Spleen (tissue), 7 donors: ENCODE data around the gene ADAM11.

Source experiments
- POLR2A ChIP-seq, 3 donors: fragments of 450-650 bp; IDR thresholded peaks; one replicate each; pipeline ENCODE4 v1.5.1; 2017; ENCODE audit warnings: antibody characterized with exemption in 3 of 3, mild to moderate bottlenecking in 1 of 3
- POLR2AphosphoS5 ChIP-seq, 3 donors: sonication (generic); formaldehyde crosslinking; IDR thresholded peaks; one replicate each; pipeline ENCODE4 v1.5.1; 2017; ENCODE audit warnings: antibody characterized with exemption in 3 of 3
- TF ChIP-seq, protein P1 (sequence below), 11 experiments: fragments of 200-600 bp in 7 of 11; fragments of 450-650 bp in 4 of 11; sonication (generic) in 4 of 11; IDR thresholded peaks in 8 of 11; conservative IDR thresholded peaks in 3 of 11; 1 replicate in 7 of 11; 2 replicates in 4 of 11; pipeline versions ENCODE4 v1.4.0 to v1.8.0; 2016 to 2021; ENCODE audit warnings: antibody characterized with exemption in 11 of 11, inconsistent platforms in 4 of 11, mild to moderate bottlenecking in 1 of 11
- donor health status: DM: no; HTN: no; CAD: no; lungs with moderate emphysema.
- donor health status: DM: no; HTN: no; CAD: no.
- donor health status: DM: no; HTN: no; CAD: no.

- TF ChIP-seq POLR2A (IDR thresholded peaks at IDR 0.05): no peak
- TF ChIP-seq, protein P1, sequence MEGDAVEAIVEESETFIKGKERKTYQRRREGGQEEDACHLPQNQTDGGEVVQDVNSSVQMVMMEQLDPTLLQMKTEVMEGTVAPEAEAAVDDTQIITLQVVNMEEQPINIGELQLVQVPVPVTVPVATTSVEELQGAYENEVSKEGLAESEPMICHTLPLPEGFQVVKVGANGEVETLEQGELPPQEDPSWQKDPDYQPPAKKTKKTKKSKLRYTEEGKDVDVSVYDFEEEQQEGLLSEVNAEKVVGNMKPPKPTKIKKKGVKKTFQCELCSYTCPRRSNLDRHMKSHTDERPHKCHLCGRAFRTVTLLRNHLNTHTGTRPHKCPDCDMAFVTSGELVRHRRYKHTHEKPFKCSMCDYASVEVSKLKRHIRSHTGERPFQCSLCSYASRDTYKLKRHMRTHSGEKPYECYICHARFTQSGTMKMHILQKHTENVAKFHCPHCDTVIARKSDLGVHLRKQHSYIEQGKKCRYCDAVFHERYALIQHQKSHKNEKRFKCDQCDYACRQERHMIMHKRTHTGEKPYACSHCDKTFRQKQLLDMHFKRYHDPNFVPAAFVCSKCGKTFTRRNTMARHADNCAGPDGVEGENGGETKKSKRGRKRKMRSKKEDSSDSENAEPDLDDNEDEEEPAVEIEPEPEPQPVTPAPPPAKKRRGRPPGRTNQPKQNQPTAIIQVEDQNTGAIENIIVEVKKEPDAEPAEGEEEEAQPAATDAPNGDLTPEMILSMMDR (IDR thresholded peaks at IDR 0.05 in 8 of 11, conservative IDR thresholded peaks at IDR 0.05 in 3 of 11): no peak
- no peak for TF ChIP-seq POLR2AphosphoS5 (IDR thresholded peaks at IDR 0.05)
Observed at GRCh38 chr17:44778656-44779210, 19.9 kb downstream of the ADAM11 start.
